H1 (cell line): Measurements from ENCODE around the gene NSL1. TPM values are rescaled to one million over a fixed set of nuclear protein-coding genes. Genes with fewer than 3 reads are reported as not detected.
A peak's percentile ranks its signal among the peaks of the same experiment; 100 is the strongest.

Source experiments
- CTCF ChIA-PET: fragments of 300-600 bp; sonication (Branson Sonifier 250); formaldehyde crosslinking; loops from one replicate; lab custom pipeline; 2021; ENCODE audit not compliant: partially characterized antibody; lab: Charles Lee
- POLR2A ChIA-PET: fragments of 300-600 bp; sonication (Branson Sonifier 250); formaldehyde crosslinking; loops from one replicate; lab custom pipeline; 2021; ENCODE audit warnings: inconsistent platforms; ENCODE audit not compliant: partially characterized antibody; lab: Charles Lee
- DNase-seq, 2 experiments: peaks; one replicate each; pipeline versions ENCODE4 v3.0.0 to v3.0.0-alpha.2; 2010 to 2022; ENCODE audit warnings: low spot score in 2 of 2, low read depth in 1 of 2, mixed read lengths in 1 of 2
- FAIRE-seq: peaks from 2 replicates; lab custom pipeline; 2011; peaks lifted over from hg19 to GRCh38; lab: Jason Lieb, UNC
- H2AFZ ChIP-seq: 2 replicates; pipeline ENCODE4 v1.8.1; 2012; ENCODE audit warnings: low read length, inconsistent platforms
- H2AK5ac ChIP-seq: 2 replicates; pipeline ENCODE4 v1.6.1; 2013; ENCODE audit warnings: low read depth, low read length
- H2BK120ac ChIP-seq: replicated peaks from 2 replicates; pipeline ENCODE3; 2013; ENCODE audit warnings: low read depth, low read length, inconsistent platforms
- H2BK12ac ChIP-seq: 2 replicates; pipeline ENCODE4 v1.6.1; 2013; ENCODE audit warnings: low read depth, low read length
- H2BK15ac ChIP-seq: 2 replicates; pipeline ENCODE4 v1.6.1; 2013; ENCODE audit warnings: low read length
- H2BK20ac ChIP-seq: 2 replicates; pipeline ENCODE4 v1.6.1; 2013; ENCODE audit warnings: low read length
- H2BK5ac ChIP-seq: 2 replicates; pipeline ENCODE4 v1.6.1; 2013; ENCODE audit warnings: low read depth, low read length
- H3K14ac ChIP-seq: 2 replicates; pipeline ENCODE4 v1.6.1; 2013; ENCODE audit warnings: inconsistent platforms; ENCODE audit not compliant: insufficient read length
- H3K18ac ChIP-seq: 2 replicates; pipeline ENCODE4 v1.6.1; 2013; ENCODE audit warnings: low read length; ENCODE audit errors: extremely low read depth
- H3K23ac ChIP-seq: 2 replicates; pipeline ENCODE4 v1.6.1; 2013; ENCODE audit warnings: inconsistent platforms; ENCODE audit not compliant: insufficient read length
- H3K23me2 ChIP-seq: 2 replicates; pipeline ENCODE4 v1.6.1; 2013; ENCODE audit warnings: low read depth, low read length
- H3K27ac ChIP-seq: 2 replicates; pipeline ENCODE4 v1.6.1; 2011; ENCODE audit warnings: low read depth, low read length, inconsistent platforms
- H3K27me3 ChIP-seq, 4 experiments: replicated peaks in 1 of 4; 1 replicate in 1 of 4; 2 replicates in 3 of 4; pipeline versions ENCODE4 v1.6.1 to v1.8.1; 2011 to 2013; ENCODE audit warnings: low read length in 3 of 4, mild to moderate bottlenecking in 3 of 4, inconsistent platforms in 2 of 4, mixed read lengths in 2 of 4, moderate library complexity in 1 of 4; ENCODE audit not compliant: control insufficient read depth in 3 of 4, insufficient read depth in 3 of 4; ENCODE audit errors: extremely low read depth in 1 of 4
- H3K36me3 ChIP-seq, 4 experiments: 2 replicates each; pipeline versions ENCODE4 v1.6.1 to v1.8.1; 2011 to 2013; ENCODE audit warnings: mild to moderate bottlenecking in 4 of 4, low read length in 3 of 4, moderate library complexity in 2 of 4, control low read depth in 1 of 4, inconsistent platforms in 1 of 4; ENCODE audit not compliant: insufficient read depth in 4 of 4, control insufficient read depth in 2 of 4
- H3K4ac ChIP-seq: replicated peaks from 2 replicates; pipeline ENCODE3; 2013; ENCODE audit warnings: low read length, low read depth, mixed read lengths, inconsistent platforms; ENCODE audit not compliant: insufficient read length
- H3K4me1 ChIP-seq, 4 experiments: replicated peaks in 1 of 4; 1 replicate in 1 of 4; 2 replicates in 3 of 4; pipeline versions ENCODE4 v1.6.1 to v1.8.1; 2011 to 2013; ENCODE audit warnings: low read length in 3 of 4, inconsistent platforms in 2 of 4, mixed read lengths in 1 of 4; ENCODE audit not compliant: insufficient read depth in 4 of 4, control insufficient read depth in 3 of 4
- H3K4me2 ChIP-seq, 2 experiments: 2 replicates each; pipeline versions ENCODE4 v1.6.1 to v1.8.1; 2011 to 2013; ENCODE audit warnings: low read depth in 2 of 2, low read length in 2 of 2, control low read depth in 1 of 2, inconsistent platforms in 1 of 2, mild to moderate bottlenecking in 1 of 2; ENCODE audit not compliant: insufficient read depth in 1 of 2
- H3K4me3 ChIP-seq, 4 experiments: fragments of 200-600, 300-600 bp in 1 of 4; sonication (generic), shearing (Covaris generic), sonication (Bioruptor Twin) in 1 of 4; 2 replicates each; pipeline versions ENCODE4 v1.5.1 to v1.8.1; 2011 to 2016; ENCODE audit warnings: low read length in 4 of 4, low read depth in 3 of 4, control low read depth in 2 of 4, inconsistent platforms in 2 of 4, mild to moderate bottlenecking in 2 of 4, mixed read lengths in 1 of 4, moderate library complexity in 1 of 4; ENCODE audit not compliant: insufficient read depth in 2 of 4; ENCODE audit errors: extremely low read depth in 1 of 4
- H3K56ac ChIP-seq: replicated peaks from 2 replicates; pipeline ENCODE3; 2013; ENCODE audit warnings: low read depth, mild to moderate bottlenecking, mixed read lengths, low read length, inconsistent platforms; ENCODE audit not compliant: insufficient read length
- H3K79me1 ChIP-seq: 2 replicates; pipeline ENCODE4 v1.6.1; 2013; ENCODE audit warnings: low read depth, low read length, control low read depth
- H3K79me2 ChIP-seq, 2 experiments: 2 replicates each; pipeline versions ENCODE4 v1.6.1 to v1.8.1; 2012 to 2013; ENCODE audit warnings: low read length in 2 of 2, mild to moderate bottlenecking in 2 of 2, inconsistent platforms in 1 of 2; ENCODE audit not compliant: insufficient read depth in 2 of 2, control insufficient read depth in 1 of 2
- H3K9ac ChIP-seq, 4 experiments: replicated peaks in 1 of 4; 1 replicate in 1 of 4; 2 replicates in 3 of 4; pipeline versions ENCODE4 v1.6.1 to v1.8.1; 2011 to 2013; ENCODE audit warnings: low read depth in 3 of 4, low read length in 3 of 4, control low read depth in 2 of 4, mild to moderate bottlenecking in 2 of 4, moderate library complexity in 2 of 4, inconsistent platforms in 1 of 4; ENCODE audit errors: extremely low read depth in 1 of 4
- H3K9me3 ChIP-seq, 2 experiments: 2 replicates each; pipeline versions ENCODE4 v1.6.1 to v1.8.1; 2012 to 2013; ENCODE audit warnings: mild to moderate bottlenecking in 2 of 2, moderate library complexity in 2 of 2, control low read depth in 1 of 2, inconsistent platforms in 1 of 2, low read depth in 1 of 2, low read length in 1 of 2, mixed read lengths in 1 of 2; ENCODE audit not compliant: insufficient read depth in 2 of 2
- H4K20me1 ChIP-seq, 2 experiments: replicated peaks in 1 of 2; 2 replicates each; pipeline versions ENCODE3 to v1.8.1; 2011 to 2013; ENCODE audit warnings: inconsistent platforms in 2 of 2, low read length in 2 of 2, mild to moderate bottlenecking in 1 of 2; ENCODE audit not compliant: insufficient read depth in 2 of 2, control insufficient read depth in 1 of 2
- H4K5ac ChIP-seq: 2 replicates; pipeline ENCODE4 v1.6.1; 2013; ENCODE audit warnings: low read length, low read depth, mixed read lengths, inconsistent platforms; ENCODE audit not compliant: insufficient read length
- H4K8ac ChIP-seq: 2 replicates; pipeline ENCODE4 v1.8.0; 2013; ENCODE audit warnings: mild to moderate bottlenecking, moderate library complexity, low read length, inconsistent platforms; ENCODE audit not compliant: insufficient read depth; ENCODE audit errors: extremely low read depth
- H4K91ac ChIP-seq: replicated peaks from 2 replicates; pipeline ENCODE3; 2013; ENCODE audit warnings: low read length, mixed read lengths, inconsistent platforms; ENCODE audit not compliant: insufficient read length
- CTBP2 ChIP-seq: IDR thresholded peaks from 2 replicates; pipeline ENCODE4 v1.7.0; 2011; ENCODE audit warnings: borderline replicate concordance, mild to moderate bottlenecking, moderate library complexity, mixed read lengths, low read length; ENCODE audit not compliant: insufficient read depth, insufficient read length
- NANOG ChIP-seq: IDR thresholded peaks from 2 replicates; pipeline ENCODE4 v1.6.1; 2011; ENCODE audit warnings: low read length, low read depth, mild to moderate bottlenecking, inconsistent platforms; ENCODE audit not compliant: insufficient read depth, poor library complexity, severe bottlenecking
- NRF1 ChIP-seq: IDR thresholded peaks from 2 replicates; pipeline ENCODE4 v1.6.1; 2011; ENCODE audit warnings: mild to moderate bottlenecking, low read depth, low read length, improper control_type of control experiment
- SIRT6 ChIP-seq: IDR thresholded peaks from one replicate; pipeline ENCODE4 v1.7.1; 2012; ENCODE audit warnings: low read length, inconsistent platforms
- WGBS, 2 experiments: shearing (Covaris generic) in 1 of 2; methylation state at CpG; one replicate each; pipeline versions ENCODE4 v1.1.6 to v1.1.7; 2013 to 2015; ENCODE audit warnings: low lambda C conversion rate in 2 of 2, mixed read lengths in 2 of 2, inconsistent platforms in 1 of 2, low coverage in 1 of 2, missing lambda C conversion rate in 1 of 2; ENCODE audit not compliant: insufficient replicate concordance in 2 of 2, insufficient coverage in 1 of 2, insufficient read length in 1 of 2; ENCODE audit errors: extremely low coverage in 1 of 2, missing lambda C conversion rate in 1 of 2; 5-methylcytosine and 5-hydroxymethylcytosine counted together
- polyA plus RNA-seq, 7 experiments: library from polyadenylated mRNA; depleted of rRNA in 3 of 7; stranded (reverse) in 5 of 7; unstranded in 2 of 7; fragments of >200 nt in 5 of 7; fragments of 200-250 nt in 2 of 7; gene quantifications; 1 replicate in 5 of 7; 2 replicates in 1 of 7; 4 replicates in 1 of 7; pipeline versions ENCODE4 v1.2.1 to v1.2.3, GENCODE V29; 2011 to 2013; ENCODE audit warnings: missing spikeins in 2 of 7, mixed read lengths in 2 of 7
- total RNA-seq: library from RNA; stranded (reverse); fragmentation: NEBNext Ultra II Directional; extraction: Animal tissue kit (Norgen Biotek cat#: 25700); gene quantifications from 2 replicates; pipeline ENCODE4 v1.2.1, GENCODE V29; 2021

Gene NSL1
- total and polyA plus RNA-seq, 2 of the 8 experiments (the other 6 are each of a cell fraction or from before 2014, with no cell fraction given), result 25.4 to 51.7 TPM

DNA sequence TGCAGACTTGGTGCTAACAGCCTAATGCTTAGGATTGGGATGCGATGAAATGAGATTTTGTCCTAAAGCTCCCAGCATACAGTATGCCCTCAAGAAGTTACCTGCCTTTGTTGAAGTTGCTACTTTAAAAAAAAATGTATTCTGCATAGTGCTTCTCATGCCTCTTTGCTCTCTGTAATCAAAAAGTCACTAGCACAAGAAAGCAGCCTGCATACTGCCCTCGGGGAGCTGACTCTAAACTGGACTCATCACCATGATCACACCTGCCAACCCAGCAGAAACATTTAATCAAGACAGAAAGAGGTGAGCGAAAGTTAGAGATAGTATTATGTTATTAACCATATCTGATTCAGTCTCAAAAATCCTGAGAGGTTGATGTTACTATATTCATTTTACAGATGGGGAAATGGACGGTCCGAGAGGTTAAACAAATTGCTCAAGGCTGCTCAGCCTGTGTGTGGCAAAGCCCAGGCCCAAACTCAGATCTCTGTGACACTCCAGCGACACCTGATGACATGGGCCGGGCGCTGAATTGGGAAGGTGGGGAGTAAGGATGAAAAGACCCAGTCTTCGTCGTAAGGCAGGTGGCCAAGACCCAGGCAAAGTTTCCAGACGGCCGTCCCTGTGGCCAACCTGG is 93.0 kb downstream of the NSL1 start:
- no peak overlapping the region for H2BK120ac ChIP-seq
- H3K4ac ChIP-seq, result no peak overlapping the region
- H3K56ac ChIP-seq, result no peak overlapping the region
- peaks cover 5 to 8% (median 7%) of the 10 kb centered on the region in 4 experiments; a peak in 6 of 7 replicates for H3K4me1 ChIP-seq
- H3K4me3 ChIP-seq, result peak overlapping the region; percentile 29 to 69 (median 34); a peak in 4 of 8 replicates
- no peak overlapping the region for H2BK20ac ChIP-seq
- peaks cover 0 to 5% (median 0%) of the 10 kb centered on the region in 4 experiments; a peak in 1 of 8 replicates for H3K36me3 ChIP-seq
- WGBS, 2 experiments, result 47% methylated on average over 12 of the region's 12 CpGs; no CpG with 5 or more reads in 1 of the 2 experiments
- no peak overlapping the region for H3K18ac ChIP-seq
- DNase-seq (no peak), FAIRE-seq (no peak)
- H3K79me1 ChIP-seq, result no peaks in the 10 kb centered on the region
- 0 out of 7 replicates have a peak overlapping the region, but pooled peaks of 1 of the 4 experiments have one; percentile 6 for H3K9ac ChIP-seq
- TF ChIP-seq SIRT6, result no peak
- TF ChIP-seq NANOG, result no peak
- no peak for TF ChIP-seq CTBP2
- no peak for TF ChIP-seq NRF1
- H3K23me2 ChIP-seq, result peaks cover 13% of the 10 kb centered on the region; the same call in 1 of the 2 replicates
- ChIA-PET POLR2A (interaction anchor here (2.5 kb wide), 1 partner anchor 90 kb away, joined by 18 read pairs; the partner anchor contains the start of gene ATF3), CTCF (interaction anchor here (0.7 to 4.8 kb wide), 11 partner anchors 13 to 243 kb away, joined by 3 to 27 read pairs (median 3); no protein-coding TSS in a partner anchor)
- H3K14ac ChIP-seq, result no peak overlapping the region
- no peak overlapping the region for H4K91ac ChIP-seq
- peaks cover 0 to 2% of the 10 kb centered on the region in 2 experiments for H4K20me1 ChIP-seq
- H4K8ac ChIP-seq, result no peak overlapping the region
- H2AFZ ChIP-seq, result peak overlapping the region; percentile 83
- H3K27ac ChIP-seq, result no peak overlapping the region
- no peak overlapping the region for H2AK5ac ChIP-seq
- H2BK5ac ChIP-seq, result no peak overlapping the region
- H2BK15ac ChIP-seq, result no peak overlapping the region
- no peaks in the 10 kb centered on the region for H3K9me3 ChIP-seq
- H3K23ac ChIP-seq, result no peak overlapping the region
- peaks cover 31 to 58% (median 46%) of the 10 kb centered on the region in 4 experiments for H3K27me3 ChIP-seq
- H3K79me2 ChIP-seq, result no peaks in the 10 kb centered on the region
- H4K5ac ChIP-seq, result no peak overlapping the region
- H3K4me2 ChIP-seq, result peak overlapping the region; percentile 80 to 91
- no peak overlapping the region for H2BK12ac ChIP-seq
